ENCODE measurements around the gene ANKS3. TPM values are rescaled to one million over a fixed set of nuclear protein-coding genes. Genes with fewer than 3 reads are reported as not detected.

Gene ANKS3
- total RNA-seq, 4 donors from 2014 or later: 11.5 to 36.5 (median 20.0) TPM

- peaks cover 33% of the 10 kb centered on the region for H3K36me3 ChIP-seq
- no peaks in the 10 kb centered on the region for H3K9me3 ChIP-seq
- no peaks in the 10 kb centered on the region for H3K27me3 ChIP-seq
- peaks cover 28% of the 10 kb centered on the region for H3K4me1 ChIP-seq
- peak in 1 of 2 donors; percentile 59 for DNase-seq (ENCODE audit: low spot score in 2 of 2)
- 55% methylated on average over 8 of the region's 19 CpGs for WGBS
- TF ChIP-seq EP300 (IDR thresholded peaks at IDR 0.05) (no peak), POLR2A (IDR thresholded peaks at IDR 0.05) (no peak), CTCF (IDR thresholded peaks at IDR 0.05) (no peak), POLR2AphosphoS5 (IDR thresholded peaks at IDR 0.05) (no peak)
- H3K4me3 ChIP-seq: no peak overlapping the region
- H3K27ac ChIP-seq: no peak overlapping the region
Observed at GRCh38 chr16:4690946-4691665, 43.0 kb downstream of the ANKS3 start.

- H3K36me3 ChIP-seq: peaks cover 42% of the 10 kb centered on the region
- DNase-seq (ENCODE audit: low spot score in 2 of 2): peak in 1 of 2 donors; percentile 59
- TF ChIP-seq CTCF (IDR thresholded peaks at IDR 0.05): no peak
- no peak for TF ChIP-seq EP300 (IDR thresholded peaks at IDR 0.05)
- no peak for TF ChIP-seq POLR2AphosphoS5 (IDR thresholded peaks at IDR 0.05)
- no peak for TF ChIP-seq POLR2A (IDR thresholded peaks at IDR 0.05)
- 85% methylated on average over 26 of the region's 31 CpGs for WGBS
- peaks cover 21% of the 10 kb centered on the region for H3K4me1 ChIP-seq
- H3K4me3 ChIP-seq: no peak overlapping the region
- no peaks in the 10 kb centered on the region for H3K9me3 ChIP-seq
- H3K27ac ChIP-seq: no peak overlapping the region
- no peaks in the 10 kb centered on the region for H3K27me3 ChIP-seq
Observed at GRCh38 chr16:4689864-4690704, 44.0 kb downstream of the ANKS3 start.

GRCh38 chr16:4689091-4689671, 44.9 kb downstream of the ANKS3 start:
- Histone ChIP-seq H3K27me3 (no peaks in the 10 kb centered on the region), H3K4me3 (no peak overlapping the region), H3K36me3 (peaks cover 51% of the 10 kb centered on the region), H3K27ac (no peak overlapping the region), H3K4me1 (peaks cover 12% of the 10 kb centered on the region), H3K9me3 (no peaks in the 10 kb centered on the region)
- whole genome bisulfite sequencing: 92% methylated on average over 17 of the region's 21 CpGs
- DNase-seq (ENCODE audit: low spot score in 2 of 2): peak in 1 of 2 donors; percentile 48
- TF ChIP-seq POLR2A (IDR thresholded peaks at IDR 0.05) (no peak), EP300 (IDR thresholded peaks at IDR 0.05) (no peak)

GRCh38 chr16:4688674-4689045, 45.4 kb downstream of the ANKS3 start:
- WGBS: 90% methylated on average over 10 of the region's 22 CpGs
- peak in 1 of 2 donors; percentile 59 for DNase-seq (ENCODE audit: low spot score in 2 of 2)
- Histone ChIP-seq H3K9me3 (no peaks in the 10 kb centered on the region), H3K27ac (no peak overlapping the region), H3K4me1 (peaks cover 9% of the 10 kb centered on the region), H3K4me3 (no peak overlapping the region), H3K36me3 (peaks cover 56% of the 10 kb centered on the region), H3K27me3 (no peaks in the 10 kb centered on the region)
- TF ChIP-seq EP300 (IDR thresholded peaks at IDR 0.05) (no peak), POLR2A (IDR thresholded peaks at IDR 0.05) (no peak), POLR2AphosphoS5 (IDR thresholded peaks at IDR 0.05) (no peak), CTCF (IDR thresholded peaks at IDR 0.05) (no peak)

- Histone ChIP-seq H3K27me3 (no peaks in the 10 kb centered on the region), H3K36me3 (peaks cover 62% of the 10 kb centered on the region), H3K9me3 (no peaks in the 10 kb centered on the region), H3K4me3 (no peak overlapping the region), H3K4me1 (peaks cover 8% of the 10 kb centered on the region), H3K27ac (no peak overlapping the region)
- 80% methylated on average over 22 of the region's 39 CpGs for WGBS
- DNase-seq (ENCODE audit: low spot score in 2 of 2): no peak
- TF ChIP-seq EP300 (IDR thresholded peaks at IDR 0.05): no peak
- TF ChIP-seq POLR2A (IDR thresholded peaks at IDR 0.05): no peak
- TF ChIP-seq CTCF (IDR thresholded peaks at IDR 0.05): no peak
- no peak for TF ChIP-seq POLR2AphosphoS5 (IDR thresholded peaks at IDR 0.05)
Observed at GRCh38 chr16:4687946-4688673, 46.0 kb downstream of the ANKS3 start.
